Right lobe of liver (tissue), 6 donors: ENCODE measurements around the gene CDHR2. TPM values are rescaled to one million over a fixed set of nuclear protein-coding genes. Genes with fewer than 3 reads are reported as not detected.
"Not testable (repeated sequence)": the region's sequence is repeated elsewhere in the genome, so short reads cannot be mapped to it uniquely, and the experiment has no call there.

Experiments
- ATAC-seq, 4 donors: fragments of 200-7000 bp; cut with Tn5 transposase; one replicate each; pipeline ENCODE4 v1.9.1; 2020; ENCODE audit warnings: mild to moderate bottlenecking in 4 of 4, moderate library complexity in 4 of 4
- DNase-seq, 3 donors: peaks; one replicate each; pipeline ENCODE4 v3.0.0-alpha.2; 2020
- H3K27ac ChIP-seq, 3 donors: fragments of 200-600 bp; one replicate each; pipeline ENCODE4 v1.8.0; 2022
- H3K27me3 ChIP-seq, 2 donors: fragments of 200-600 bp; one replicate each; pipeline ENCODE4 v1.8.0; 2022
- H3K36me3 ChIP-seq, 4 donors: fragments of 200-600 bp; sonication (generic) in 1 of 4; one replicate each; pipeline versions ENCODE4 v1.5.1 to v1.8.0; 2017 to 2022; ENCODE audit warnings: control low read depth in 1 of 4
- H3K4me1 ChIP-seq, 4 donors: fragments of 200-600 bp; sonication (generic) in 1 of 4; one replicate each; pipeline versions ENCODE4 v1.5.1 to v1.8.0; 2017 to 2022; ENCODE audit warnings: control low read depth in 1 of 4
- H3K4me3 ChIP-seq, 3 donors: fragments of 200-600 bp; one replicate each; pipeline ENCODE4 v1.8.0; 2022
- H3K9me3 ChIP-seq, 4 donors: fragments of 200-600 bp; sonication (generic) in 1 of 4; one replicate each; pipeline versions ENCODE4 v1.5.1 to v1.8.0; 2017 to 2022; ENCODE audit warnings: control low read depth in 1 of 4
- POLR2A ChIP-seq: fragments of 450-650 bp; IDR thresholded peaks from one replicate; pipeline ENCODE4 v1.6.1; 2017; ENCODE audit warnings: antibody characterized with exemption, mild to moderate bottlenecking
- WGBS: methylation state at CpG from one replicate; pipeline ENCODE4 v1.1.6; 2018; ENCODE audit warnings: low coverage, low lambda C conversion rate; ENCODE audit not compliant: insufficient coverage; ENCODE audit errors: missing lambda C conversion rate; 5-methylcytosine and 5-hydroxymethylcytosine counted together
- intact Hi-C, 2 donors: fragments of 100-400 bp; cut with DNase I; formaldehyde crosslinking; loops; one replicate each; pipeline versions ENCODE4 v1.11.2 to v1.14.1; 2022
- total RNA-seq, 6 experiments: library from RNA; depleted of rRNA in 2 of 6; stranded (reverse); fragments of >200 nt in 2 of 6; fragmentation: NEBNext Ultra II Directional in 3 of 6; extraction: Animal tissue kit (Norgen Biotek cat#: 25700) in 3 of 6; gene quantifications; one replicate each; pipeline versions ENCODE4 v1.1.0 to v1.2.4, GENCODE V29; 2016 to 2023
- TF ChIP-seq, protein P1 (sequence below), 4 donors: fragments of 200-600 bp in 3 of 4; fragments of 450-650 bp in 1 of 4; IDR thresholded peaks; one replicate each; pipeline versions ENCODE4 v1.5.1 to v1.8.0; 2016 to 2022; ENCODE audit warnings: antibody characterized with exemption in 4 of 4, mild to moderate bottlenecking in 2 of 4
- donor health status: DM: no; HTN: yes; CAD: no.
- donor health status: DM: no; HTN: no; CAD: no.
- donor health status: DM: no; HTN: no; CAD: no.
- donor health status: DM: no; HTN: yes; CAD: no.
- donor health status: DM: no; HTN: yes; CAD: no.

The CDHR2 gene
- total RNA-seq, 6 experiments from 2014 or later: 6.8 to 89.2 (median 41.2) TPM

DNA sequence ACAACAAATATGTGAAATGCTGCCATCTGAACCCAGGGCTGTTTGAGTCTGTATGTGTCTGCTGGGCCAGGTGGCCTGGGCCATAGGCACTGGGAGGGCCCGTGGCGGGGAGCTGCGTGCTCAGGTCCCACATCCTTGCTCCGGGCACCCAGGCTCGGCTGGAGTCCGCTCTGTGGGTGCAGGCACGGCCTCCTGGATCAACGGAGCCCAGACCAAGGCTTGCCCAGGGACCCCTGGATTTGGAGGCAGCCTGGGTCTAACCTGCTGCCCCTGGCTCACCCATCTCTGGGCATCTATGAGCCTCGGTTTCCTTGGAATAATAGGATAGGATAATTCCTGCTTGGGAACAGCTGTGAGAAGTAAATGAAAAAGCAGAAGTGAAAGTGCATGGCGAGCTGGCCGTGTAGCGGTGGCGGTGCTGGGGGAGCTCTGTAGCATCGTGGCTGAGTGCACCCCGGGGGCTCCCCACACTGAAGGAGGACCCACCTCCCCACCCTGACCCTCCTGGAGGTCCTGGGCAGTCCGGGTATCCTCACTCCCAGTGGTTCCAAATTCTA, 1.2 kb downstream of the CDHR2 start:
- peak in 1 of 3 donors; percentile 50 for DNase-seq
- Histone ChIP-seq H3K27me3 (no peaks in the 10 kb centered on the region), H3K27ac (no peak overlapping the region), H3K4me3 (no peak overlapping the region), H3K4me1 (peaks cover 0 to 9% (median 0%) of the 10 kb centered on the region in 4 donors), H3K9me3 (no peaks in the 10 kb centered on the region), H3K36me3 (no peaks in the 10 kb centered on the region)
- no peak for TF ChIP-seq POLR2A
- TF ChIP-seq, protein P1, sequence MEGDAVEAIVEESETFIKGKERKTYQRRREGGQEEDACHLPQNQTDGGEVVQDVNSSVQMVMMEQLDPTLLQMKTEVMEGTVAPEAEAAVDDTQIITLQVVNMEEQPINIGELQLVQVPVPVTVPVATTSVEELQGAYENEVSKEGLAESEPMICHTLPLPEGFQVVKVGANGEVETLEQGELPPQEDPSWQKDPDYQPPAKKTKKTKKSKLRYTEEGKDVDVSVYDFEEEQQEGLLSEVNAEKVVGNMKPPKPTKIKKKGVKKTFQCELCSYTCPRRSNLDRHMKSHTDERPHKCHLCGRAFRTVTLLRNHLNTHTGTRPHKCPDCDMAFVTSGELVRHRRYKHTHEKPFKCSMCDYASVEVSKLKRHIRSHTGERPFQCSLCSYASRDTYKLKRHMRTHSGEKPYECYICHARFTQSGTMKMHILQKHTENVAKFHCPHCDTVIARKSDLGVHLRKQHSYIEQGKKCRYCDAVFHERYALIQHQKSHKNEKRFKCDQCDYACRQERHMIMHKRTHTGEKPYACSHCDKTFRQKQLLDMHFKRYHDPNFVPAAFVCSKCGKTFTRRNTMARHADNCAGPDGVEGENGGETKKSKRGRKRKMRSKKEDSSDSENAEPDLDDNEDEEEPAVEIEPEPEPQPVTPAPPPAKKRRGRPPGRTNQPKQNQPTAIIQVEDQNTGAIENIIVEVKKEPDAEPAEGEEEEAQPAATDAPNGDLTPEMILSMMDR (IDR thresholded peaks at IDR 0.05): no peak
- no peak for ATAC-seq
- intact Hi-C loops: no loop called here
- 68% methylated on average over 14 of the region's 16 CpGs for WGBS

DNA sequence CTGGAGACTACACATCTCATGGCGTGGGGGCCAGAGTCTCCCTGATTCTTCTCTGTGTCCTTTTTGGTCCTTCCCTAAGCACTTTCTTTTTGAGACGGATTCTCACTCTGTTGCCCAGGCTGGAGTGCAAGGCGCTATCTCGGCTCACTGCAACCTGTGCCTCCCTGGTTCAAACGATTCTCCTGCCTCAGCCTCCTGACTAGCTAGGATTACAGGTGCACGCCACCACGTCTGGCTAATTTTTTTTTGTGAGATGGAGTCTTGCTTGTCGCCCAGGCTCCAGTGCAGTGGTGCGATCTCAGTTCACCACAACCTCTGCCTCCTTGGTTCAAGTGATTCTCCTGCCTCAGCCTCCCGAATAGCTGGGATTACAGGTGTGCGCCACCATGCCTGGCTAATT, 1.8 kb downstream of the CDHR2 start:
- 83% methylated on average over 9 of the region's 11 CpGs for WGBS
- DNase-seq, H3K36me3 ChIP-seq, H3K9me3 ChIP-seq, ATAC-seq, intact Hi-C loops, H3K4me3 ChIP-seq, H3K4me1 ChIP-seq, H3K27ac ChIP-seq, H3K27me3 ChIP-seq: not testable (repeated sequence)

DNA sequence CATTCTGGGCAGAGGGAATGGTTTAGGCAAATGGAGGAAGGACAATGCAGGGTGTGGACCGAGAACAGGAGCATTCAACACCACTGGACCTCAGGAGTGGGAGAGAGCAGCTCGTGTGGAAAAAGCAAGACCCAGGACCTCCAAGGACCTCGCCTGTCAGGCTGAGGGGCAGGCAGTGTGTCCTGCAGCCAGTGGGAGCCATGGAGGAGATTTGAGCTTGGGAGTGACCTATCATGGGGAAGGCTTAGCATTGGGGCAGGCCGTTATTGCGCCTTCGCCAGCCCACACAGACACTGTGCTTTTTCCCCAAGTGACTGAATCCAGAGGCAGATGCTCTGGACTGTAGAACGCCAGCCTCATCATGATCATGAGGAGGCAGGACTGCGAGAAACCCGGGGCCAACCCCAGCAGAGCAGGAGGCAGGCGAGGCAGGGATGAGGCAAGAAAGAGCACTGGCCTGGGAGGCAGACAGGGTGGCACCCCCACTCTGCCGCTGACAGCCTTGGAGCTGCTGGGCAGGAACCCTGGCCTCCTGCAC, 3.3 kb downstream of the CDHR2 start:
- intact Hi-C loops: no loop called here
- peaks cover 0 to 9% (median 0%) of the 10 kb centered on the region in 4 donors for H3K4me1 ChIP-seq
- DNase-seq (no peak), ATAC-seq (no peak)
- H3K36me3 ChIP-seq: no peaks in the 10 kb centered on the region
- TF ChIP-seq, protein P1 (IDR thresholded peaks at IDR 0.05): no peak
- TF ChIP-seq POLR2A: no peak
- H3K27ac ChIP-seq: no peak overlapping the region
- no peak overlapping the region for H3K4me3 ChIP-seq
- H3K27me3 ChIP-seq: no peaks in the 10 kb centered on the region
- no peaks in the 10 kb centered on the region for H3K9me3 ChIP-seq
- WGBS: 88% methylated on average over 3 of the region's 11 CpGs

DNA sequence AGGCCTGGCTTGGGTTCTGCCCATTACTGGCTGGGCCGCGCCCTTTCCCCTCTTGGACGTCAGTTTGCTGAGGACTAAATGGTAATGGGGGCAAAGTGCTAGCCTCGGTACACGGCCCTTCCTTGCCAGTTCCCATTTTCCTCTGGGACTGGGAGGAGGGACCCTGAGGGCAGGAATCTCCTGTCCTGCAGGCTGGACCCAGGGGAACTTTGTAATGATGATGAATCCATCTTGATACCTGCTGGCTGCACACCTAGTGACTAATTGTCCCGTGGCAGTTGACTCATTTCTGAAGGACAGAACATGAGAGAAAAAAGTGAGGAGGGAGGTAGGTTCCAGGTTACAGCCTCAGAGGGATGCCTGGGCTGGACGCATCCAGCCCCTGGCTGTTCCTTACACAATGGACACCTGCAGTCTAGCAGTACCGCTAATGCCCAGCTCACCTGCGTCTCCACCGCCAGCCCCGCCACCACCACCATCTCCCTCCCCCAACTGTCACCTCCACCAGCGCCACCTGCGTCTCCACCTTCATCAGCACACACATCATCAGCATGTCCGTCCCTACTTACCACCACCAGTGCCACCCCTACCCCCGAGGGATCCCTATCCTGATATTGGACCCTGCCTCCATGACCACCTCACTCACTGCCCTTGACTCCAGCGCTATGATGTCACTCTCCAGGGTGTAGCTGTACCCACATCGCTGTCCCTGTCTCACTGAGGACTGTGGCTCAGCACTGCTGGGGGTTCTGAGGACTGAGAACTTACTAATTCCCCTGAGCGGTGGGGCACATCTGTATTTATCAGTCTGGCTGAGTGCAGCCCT, 4.3 kb downstream of the CDHR2 start:
- no peak for TF ChIP-seq POLR2A
- TF ChIP-seq, protein P1 (IDR thresholded peaks at IDR 0.05): no peak
- H3K36me3 ChIP-seq: no peaks in the 10 kb centered on the region
- intact Hi-C loops: no loop called here
- no peak overlapping the region for H3K4me3 ChIP-seq
- DNase-seq (no peak), ATAC-seq (peak in 1 of 4 donors; percentile 6)
- H3K27me3 ChIP-seq: no peaks in the 10 kb centered on the region
- peaks cover 0 to 9% (median 0%) of the 10 kb centered on the region in 4 donors for H3K4me1 ChIP-seq
- 71% methylated on average over 7 of the region's 18 CpGs for WGBS
- H3K27ac ChIP-seq: no peak overlapping the region
- no peaks in the 10 kb centered on the region for H3K9me3 ChIP-seq

DNA sequence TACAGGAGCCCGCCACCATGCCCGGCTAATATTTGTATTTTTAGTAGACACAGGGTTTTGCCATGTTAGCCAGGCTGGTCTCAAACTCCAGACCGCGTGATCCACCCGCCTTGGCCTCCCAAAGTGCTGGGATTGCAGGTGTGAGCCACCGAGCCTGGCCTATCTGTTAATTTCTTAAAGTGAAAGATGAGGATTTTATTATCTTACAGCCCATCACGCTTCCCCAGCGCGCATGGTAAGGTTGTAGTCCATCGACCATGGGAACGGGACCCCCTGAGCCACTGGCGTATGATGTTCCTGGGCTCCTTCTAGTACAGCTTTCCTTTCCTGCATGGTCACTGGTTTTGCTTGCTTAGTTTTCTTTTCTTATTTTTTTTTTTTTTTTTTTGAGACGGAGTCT, 8.7 kb downstream of the CDHR2 start:
- H3K4me1 ChIP-seq: no peaks in the 10 kb centered on the region
- H3K36me3 ChIP-seq: no peaks in the 10 kb centered on the region
- WGBS: 94% methylated on average over 13 of the region's 13 CpGs
- no peaks in the 10 kb centered on the region for H3K9me3 ChIP-seq
- DNase-seq: no peak
- H3K27me3 ChIP-seq: no peaks in the 10 kb centered on the region
- no peak for TF ChIP-seq POLR2A
- TF ChIP-seq, protein P1 (IDR thresholded peaks at IDR 0.05): no peak
- H3K27ac ChIP-seq: no peak overlapping the region
- H3K4me3 ChIP-seq: no peak overlapping the region
- intact Hi-C loops: no loop called here
- ATAC-seq: no peak
